GM12878 (cell line): Measurements from ENCODE around the gene ACSL4. TPM values are rescaled to one million over a fixed set of nuclear protein-coding genes. Genes with fewer than 3 reads are reported as not detected.

Source experiments
- ATAC-seq: fragments of 200-7000 bp; cut with Tn5 transposase; 3 replicates; pipeline ENCODE4 v1.9.1; 2020; ENCODE audit warnings: mild to moderate bottlenecking, moderate library complexity
- BruUV-seq: library from RNA; stranded (reverse); fragments of 400-500 nt; replicated peaks from 2 replicates; lab custom pipeline; 2021; lab: Mats Ljungman, UMichigan
- CTCF ChIA-PET: fragments of 300-600 bp; sonication (Branson Sonifier 250); formaldehyde crosslinking; extraction: SDS; loops from one replicate; lab custom pipeline; 2021; ENCODE audit warnings: inconsistent platforms; lab: Yijun Ruan, JAX
- POLR2A ChIA-PET: fragments of 350-600 bp; formaldehyde crosslinking; extraction: SDS; loops from one replicate; lab custom pipeline; 2021; ENCODE audit warnings: inconsistent platforms; lab: Charles Lee
- RAD21 ChIA-PET: fragments of 300-600 bp; sonication (Branson Sonifier 250); formaldehyde crosslinking; loops from one replicate; lab custom pipeline; 2023; ENCODE audit warnings: antibody characterized with exemption; ENCODE audit not compliant: unreplicated experiment; lab: Charles Lee
- SMC1A ChIA-PET: fragments of 300-600 bp; sonication (Branson Sonifier 250); formaldehyde crosslinking; loops from one replicate; lab custom pipeline; 2023; ENCODE audit not compliant: unreplicated experiment, uncharacterized antibody; lab: Charles Lee
- DNase-seq: peaks from one replicate; pipeline ENCODE4 v3.0.0-alpha.2; 2011; ENCODE audit warnings: low read depth, low spot score
- FAIRE-seq: peaks from 3 replicates; lab custom pipeline; 2011; peaks lifted over from hg19 to GRCh38; lab: Jason Lieb, UNC
- H2AFZ ChIP-seq: 2 replicates; pipeline ENCODE4 v1.6.0; 2011; ENCODE audit warnings: low read depth, low read length, control low read depth; ENCODE audit not compliant: control insufficient read depth
- H3K27ac ChIP-seq: 2 replicates; pipeline ENCODE4 v1.5.1; 2011; ENCODE audit warnings: control low read depth; ENCODE audit not compliant: control insufficient read depth, insufficient read depth
- H3K27me3 ChIP-seq, 2 experiments: replicated peaks in 1 of 2; 2 replicates each; pipeline versions ENCODE4 v1.6.0 to v1.6.1; 2011; ENCODE audit warnings: low read length in 1 of 2; ENCODE audit not compliant: control insufficient read depth in 2 of 2, insufficient read depth in 2 of 2
- H3K36me3 ChIP-seq, 2 experiments: 2 replicates each; pipeline ENCODE4 v1.5.1; 2011; ENCODE audit warnings: low read length in 1 of 2; ENCODE audit not compliant: control insufficient read depth in 2 of 2, insufficient read depth in 2 of 2
- H3K4me1 ChIP-seq: 2 replicates; pipeline ENCODE4 v1.6.1; 2011; ENCODE audit warnings: mild to moderate bottlenecking, low read length, moderate library complexity, mixed read lengths; ENCODE audit not compliant: control insufficient read depth, insufficient read depth
- H3K4me2 ChIP-seq: 2 replicates; pipeline ENCODE4 v1.6.0; 2011; ENCODE audit warnings: control low read depth; ENCODE audit not compliant: control insufficient read depth, insufficient read depth
- H3K4me3 ChIP-seq: fragments of 200-600 bp; sonication (generic); 2 replicates; pipeline ENCODE4 v1.5.1; 2016
- H3K79me2 ChIP-seq: 2 replicates; pipeline ENCODE4 v1.6.0; 2011; ENCODE audit warnings: low read length; ENCODE audit not compliant: control insufficient read depth, insufficient read depth
- H3K9ac ChIP-seq: 2 replicates; pipeline ENCODE4 v1.8.0; 2011; ENCODE audit warnings: low read length, control low read depth, mixed read lengths; ENCODE audit not compliant: control insufficient read depth, insufficient read depth
- H3K9me3 ChIP-seq: replicated peaks from 3 replicates; pipeline ENCODE4 v1.5.1; 2011; ENCODE audit warnings: mild to moderate bottlenecking, low read length; ENCODE audit not compliant: control insufficient read depth, insufficient read depth
- H4K20me1 ChIP-seq: 2 replicates; pipeline ENCODE4 v1.6.0; 2011; ENCODE audit not compliant: control insufficient read depth, insufficient read depth
- ASH2L ChIP-seq: fragments of 300-600, 200-600 bp; sonication (generic); IDR thresholded peaks from 2 replicates; pipeline ENCODE4 v1.6.1; 2017; ENCODE audit warnings: low read depth, mild to moderate bottlenecking, borderline replicate concordance
- BCL11A ChIP-seq: IDR thresholded peaks from 2 replicates; pipeline ENCODE4 v1.6.1; 2011; ENCODE audit warnings: low read depth, low read length
- CHD4 ChIP-seq: fragments of 200-600 bp; sonication (generic); IDR thresholded peaks from 2 replicates; pipeline ENCODE4 v1.6.1; 2016; ENCODE audit warnings: mild to moderate bottlenecking
- JUNB ChIP-seq: IDR thresholded peaks from 2 replicates; pipeline ENCODE4 v1.6.1; 2016; ENCODE audit warnings: antibody characterized with exemption, mild to moderate bottlenecking
- KDM1A ChIP-seq: fragments of 200-600 bp; sonication (generic); IDR thresholded peaks from 2 replicates; pipeline ENCODE4 v1.6.1; 2016; ENCODE audit warnings: borderline replicate concordance
- RUNX3 ChIP-seq: IDR thresholded peaks from 2 replicates; pipeline ENCODE4 v1.6.1; 2012; ENCODE audit warnings: low read length, inconsistent platforms
- SRF ChIP-seq, 2 experiments: IDR thresholded peaks; 2 replicates each; pipeline ENCODE4 v1.6.1; 2011; ENCODE audit warnings: low read depth in 2 of 2, low read length in 2 of 2, mild to moderate bottlenecking in 1 of 2, moderate library complexity in 1 of 2
- STAT3 ChIP-seq: IDR thresholded peaks from 2 replicates; pipeline ENCODE4 v1.6.1; 2011; ENCODE audit warnings: low read depth, low read length, improper control_type of control experiment
- ZBED1 ChIP-seq: IDR thresholded peaks from 2 replicates; pipeline ENCODE4 v1.6.1; 2016; ENCODE audit warnings: borderline replicate concordance
- ZNF592 ChIP-seq: fragments of 450-650 bp; IDR thresholded peaks from 2 replicates; pipeline ENCODE4 v1.6.1; 2017; ENCODE audit warnings: mild to moderate bottlenecking, moderate library complexity
- WGBS: methylation state at CpG from one replicate; pipeline ENCODE4 v1.1.6; 2016; ENCODE audit warnings: low lambda C conversion rate; ENCODE audit not compliant: insufficient replicate concordance, insufficient coverage; ENCODE audit errors: missing lambda C conversion rate; 5-methylcytosine and 5-hydroxymethylcytosine counted together
- in situ Hi-C: fragments of 300-500 bp; cut with MboI; formaldehyde crosslinking; loops from 9 replicates; pipeline ENCODE4 v1.14.3; 2018; ENCODE audit warnings: mixed read lengths
- intact Hi-C: fragments of 100-400 bp; cut with micrococcal nuclease; formaldehyde crosslinking; loops from one replicate; pipeline ENCODE4 v1.14.2; 2022; ENCODE audit not compliant: unreplicated experiment
- polyA plus RNA-seq, 11 experiments: library from polyadenylated mRNA; depleted of rRNA in 4 of 11; unstranded in 6 of 11; stranded (reverse) in 5 of 11; fragments of >200 nt; fragmentation: Nextera tagmentation in 4 of 11; fragmentation: Illumina TruSeq in 1 of 11; extraction: Ambion mirVana in 4 of 11; extraction: Trizol in 1 of 11; gene quantifications; 1 replicate in 1 of 11; 2 replicates in 10 of 11; pipeline versions ENCODE4 v1.2.1 to v1.2.3, GENCODE V29; 2011 to 2016; ENCODE audit warnings: inconsistent platforms in 2 of 11, missing spikeins in 2 of 11, low read depth in 1 of 11
- total RNA-seq, 4 experiments: library from RNA; depleted of rRNA in 3 of 4; stranded (reverse); fragments of >200 nt in 3 of 4; fragmentation: Illumina TruSeq in 1 of 4; extraction: Trizol in 1 of 4; gene quantifications; 2 replicates each; pipeline versions ENCODE4 v1.2.1 to v1.2.3, GENCODE V29; 2013 to 2021
- TF ChIP-seq, protein P1 (sequence below): IDR thresholded peaks from 2 replicates; pipeline ENCODE4 v1.6.1; 2011; ENCODE audit warnings: borderline replicate concordance, low read depth, mild to moderate bottlenecking, moderate library complexity, mixed read lengths, low read length; ENCODE audit not compliant: insufficient read depth; ENCODE audit errors: extremely low read length

The ACSL4 gene
- total and polyA plus RNA-seq, 10 of the 15 experiments (the other 5 are each of a cell fraction or from before 2014, with no cell fraction given): 20.7 to 66.6 (median 45.4) TPM

- FAIRE-seq (no peak), ATAC-seq (no peak), DNase-seq (no peak)
- Histone ChIP-seq H2AFZ (no peak overlapping the region), H3K27me3 (no peaks in the 10 kb centered on the region), H4K20me1 (no peaks in the 10 kb centered on the region), H3K79me2 (peaks cover 28% of the 10 kb centered on the region), H3K9ac (no peak overlapping the region), H3K9me3 (no peaks in the 10 kb centered on the region), H3K27ac (no peak overlapping the region; the same call in 1 of the 2 replicates), H3K4me1 (peaks cover 9% of the 10 kb centered on the region), H3K36me3 (no peaks in the 10 kb centered on the region), H3K4me2 (peak overlapping the region; percentile 52), H3K4me3 (peak overlapping the region; percentile 38; the same call in 1 of the 2 replicates)
- WGBS: 60% methylated on average over 5 of the region's 5 CpGs
- CTCF ChIA-PET: interaction anchor here (1.8 to 10.6 kb wide), 3 partner anchors 9 to 184 kb away, joined by 5 to 98 read pairs (median 21); no protein-coding TSS in a partner anchor
- SMC1A ChIA-PET: interaction anchor here (1.0 to 15.3 kb wide), 3 partner anchors 19 to 184 kb away, joined by 4 to 403 read pairs (median 14); no protein-coding TSS in a partner anchor
- POLR2A ChIA-PET: no interaction called here
- BruUV-seq: no TSS peak
- in situ Hi-C loops (no loop called here), intact Hi-C loops (loop anchor here (5.0 to 10.0 kb wide), 2 partner anchors 173 to 220 kb away; partner anchors contain the start of gene NXT2)
- TF ChIP-seq CHD4 (no peak), BCL11A (no peak), ZBED1 (no peak), JUNB (no peak), KDM1A (no peak), ASH2L (no peak), STAT3 (no peak), ZNF592 (no peak), RUNX3 (no peak), SRF (IDR thresholded peaks at IDR 0.05; ENCODE audit: low read depth in 2 of 2, low read length in 2 of 2) (no peak)
- TF ChIP-seq, protein P1, sequence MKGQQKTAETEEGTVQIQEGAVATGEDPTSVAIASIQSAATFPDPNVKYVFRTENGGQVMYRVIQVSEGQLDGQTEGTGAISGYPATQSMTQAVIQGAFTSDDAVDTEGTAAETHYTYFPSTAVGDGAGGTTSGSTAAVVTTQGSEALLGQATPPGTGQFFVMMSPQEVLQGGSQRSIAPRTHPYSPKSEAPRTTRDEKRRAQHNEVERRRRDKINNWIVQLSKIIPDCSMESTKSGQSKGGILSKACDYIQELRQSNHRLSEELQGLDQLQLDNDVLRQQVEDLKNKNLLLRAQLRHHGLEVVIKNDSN: no peak
- RAD21 ChIA-PET: interaction anchor here (1.2 to 3.7 kb wide), 3 partner anchors 12 to 67 kb away, joined by 3 to 19 read pairs (median 11); no protein-coding TSS in a partner anchor
These were observed 25.7 kb downstream of the ACSL4 start for GRCh38 chrX:109707319-109707718.
